Fibroblast of the aortic adventitia (primary cell): Measurements from ENCODE around the gene UBR1. TPM values are rescaled to one million over a fixed set of nuclear protein-coding genes. Genes with fewer than 3 reads are reported as not detected.

Experiments
- DNase-seq: peaks from one replicate; pipeline ENCODE4 v3.0.0-alpha.2; 2010; ENCODE audit warnings: low read depth
- H3K4me3 ChIP-seq: 2 replicates; pipeline ENCODE4 v1.5.1; 2011; ENCODE audit warnings: low read depth, mild to moderate bottlenecking, control low read depth, low read length, moderate library complexity
- CTCF ChIP-seq: IDR thresholded peaks from 2 replicates; pipeline ENCODE4 v1.5.1; 2011; ENCODE audit warnings: mild to moderate bottlenecking, low read length, control low read depth, inconsistent platforms; ENCODE audit not compliant: insufficient read depth
- total RNA-seq: library from RNA; depleted of rRNA; stranded (reverse); fragments of >200 nt; gene quantifications from 2 replicates; pipeline ENCODE4 v1.2.3, GENCODE V29; 2012; ENCODE audit warnings: low replicate concordance

Gene UBR1
- total RNA-seq, 1 donor = 38.1 TPM

DNA sequence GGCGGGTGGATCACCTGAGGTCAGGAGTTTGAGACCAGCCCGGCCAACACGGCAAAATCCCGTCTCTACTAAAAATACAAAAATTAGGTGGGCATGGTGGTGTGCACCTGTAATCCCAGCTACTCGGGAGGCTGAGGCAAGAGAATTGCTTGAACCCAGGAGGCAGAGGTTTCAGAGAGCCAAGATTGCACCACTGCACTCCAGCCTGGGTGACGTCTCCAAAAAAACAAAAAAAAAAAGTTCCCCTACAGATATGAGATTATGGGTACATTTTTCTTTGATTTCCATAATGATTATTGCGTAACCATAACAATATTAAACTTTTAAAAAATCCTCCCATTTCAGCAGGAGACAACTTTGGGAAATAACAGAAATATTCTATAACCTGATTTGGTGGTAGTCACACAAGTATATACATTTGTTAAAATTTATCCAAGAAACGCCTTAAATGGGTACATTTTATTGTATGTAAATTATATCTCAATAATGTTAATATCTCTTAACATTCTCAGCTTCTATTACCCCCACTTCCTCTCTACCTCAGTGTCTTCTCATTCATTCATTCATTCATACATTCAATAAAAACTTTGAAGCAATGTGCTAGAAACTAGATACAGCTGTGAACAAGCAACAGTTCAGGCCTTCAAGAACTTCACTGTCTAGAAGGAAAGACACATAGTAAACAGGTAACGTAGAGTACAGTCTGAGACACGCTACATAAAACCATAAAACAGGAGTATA, 6.6 kb downstream of the UBR1 start:
- TF ChIP-seq CTCF = no peak
- DNase-seq = no peak
- no peak overlapping the region for H3K4me3 ChIP-seq

DNA sequence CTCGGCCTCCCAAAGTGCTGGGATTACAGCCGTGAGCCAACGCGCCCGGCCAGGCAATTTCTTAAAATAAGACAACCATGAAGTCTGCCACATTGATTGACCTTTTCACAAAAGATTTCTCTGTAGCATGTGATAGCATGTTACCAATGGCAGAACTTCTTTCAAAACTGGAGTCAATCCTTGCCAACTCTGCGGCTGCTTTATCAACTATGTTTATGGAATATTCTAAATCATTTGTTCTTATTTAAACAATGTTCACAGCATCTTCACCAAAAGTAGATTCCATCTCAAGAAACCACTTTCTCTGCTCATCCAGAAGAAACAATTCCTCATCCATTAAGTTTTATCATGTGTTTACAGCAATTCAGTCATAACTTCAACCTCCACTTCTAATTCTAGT, 9.4 kb downstream of the UBR1 start:
- no peak for TF ChIP-seq CTCF
- DNase-seq = no peak
- H3K4me3 ChIP-seq = no peak overlapping the region

DNA sequence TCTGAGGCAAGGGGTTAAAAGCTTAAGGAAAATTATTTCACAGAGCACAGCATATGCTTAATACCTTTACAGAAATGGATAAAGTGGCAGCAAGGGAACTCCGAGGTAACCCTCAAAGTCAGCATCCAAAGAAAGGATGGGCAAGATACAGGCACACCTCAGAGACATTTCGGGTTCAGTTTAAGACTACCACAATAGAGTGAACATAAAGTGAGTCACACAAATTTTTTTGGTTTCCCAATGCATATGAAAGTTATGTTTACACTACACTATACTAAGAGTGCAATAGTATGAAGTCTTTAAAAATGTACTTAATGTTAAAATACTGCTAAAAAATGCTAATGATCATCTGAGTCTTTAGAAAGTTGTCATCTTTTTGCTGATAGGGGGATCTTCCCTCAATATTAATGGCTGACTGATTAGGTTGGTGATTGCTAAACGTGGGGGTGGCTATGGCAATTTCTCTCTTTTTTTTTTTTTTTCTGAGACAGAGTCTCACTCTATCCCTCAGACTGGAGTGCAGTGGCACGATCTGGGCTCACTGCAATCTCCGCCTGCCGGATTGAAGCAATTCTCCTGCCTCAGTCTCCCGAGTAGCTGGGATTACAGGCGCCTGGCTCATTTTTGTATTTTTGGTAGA, 10.0 kb downstream of the UBR1 start:
- no peak for DNase-seq
- TF ChIP-seq CTCF = no peak
- H3K4me3 ChIP-seq = no peak overlapping the region

DNA sequence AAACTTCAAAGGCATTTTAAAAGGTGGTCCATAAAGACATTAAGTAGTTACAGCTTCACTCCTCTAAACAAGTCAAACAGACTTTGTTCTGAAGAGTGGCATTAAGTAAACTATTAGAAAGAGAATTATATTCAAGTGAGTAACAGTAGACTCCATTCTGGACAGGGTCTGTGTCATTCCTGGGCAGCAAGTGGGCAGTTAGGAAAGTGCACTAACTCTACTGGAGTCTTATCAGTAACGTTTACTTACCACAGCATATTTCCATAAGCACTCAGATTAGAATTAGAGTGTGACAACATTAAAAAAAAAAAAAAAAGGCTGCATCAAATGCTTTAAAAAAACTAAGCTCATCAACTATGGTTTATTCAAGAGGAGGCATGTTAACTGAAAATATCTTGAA, 10.6 kb downstream of the UBR1 start:
- TF ChIP-seq CTCF = no peak
- no peak overlapping the region for H3K4me3 ChIP-seq
- DNase-seq = peak; percentile 73

DNA sequence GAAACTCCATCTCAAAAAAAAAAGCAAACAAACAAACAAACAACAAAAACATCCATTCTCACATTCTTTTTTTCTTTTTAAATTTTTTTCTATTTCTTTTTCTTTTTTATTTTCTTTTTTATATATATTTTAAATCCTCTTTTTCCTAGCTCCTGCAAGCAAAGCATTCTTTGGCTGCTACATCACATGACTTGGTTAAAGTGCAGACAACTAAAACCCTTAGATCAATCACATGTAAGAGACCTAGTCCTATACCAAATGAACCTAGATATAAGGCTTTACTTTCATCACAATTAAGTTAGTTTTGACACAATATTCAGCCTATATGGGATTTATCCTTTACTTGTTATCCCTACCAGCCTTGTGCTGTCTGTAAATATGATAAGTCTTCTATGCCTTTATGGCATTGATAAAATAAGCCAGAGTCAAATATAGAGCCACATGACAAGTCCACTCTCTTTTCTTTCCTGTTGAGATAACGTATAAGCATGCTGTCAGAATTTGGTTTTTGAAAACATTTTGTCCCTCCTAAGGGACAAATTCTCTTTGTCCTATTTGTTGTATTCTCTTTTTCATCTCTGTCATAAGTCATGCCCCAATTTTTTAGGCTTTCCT, 11.3 kb downstream of the UBR1 start:
- H3K4me3 ChIP-seq = no peak overlapping the region
- no peak for DNase-seq
- TF ChIP-seq CTCF = no peak

DNA sequence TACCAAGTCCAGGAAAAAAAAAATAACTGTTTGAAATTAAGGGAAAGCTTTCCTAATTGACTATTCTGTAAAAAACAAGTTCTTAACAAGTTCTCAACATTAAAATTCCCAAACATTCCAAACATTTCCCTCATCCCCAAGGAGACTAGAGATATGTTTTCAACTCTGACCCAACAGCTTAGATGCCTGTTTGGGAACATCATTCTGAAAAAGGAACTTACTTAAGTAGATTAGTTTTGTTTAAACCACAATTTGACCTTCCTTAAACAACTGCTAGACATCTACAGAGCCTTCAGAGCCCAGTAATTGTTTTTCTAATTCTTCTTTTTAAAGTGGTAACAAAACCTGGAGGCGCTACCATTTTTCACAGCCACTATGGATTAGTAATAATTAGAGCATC, 12.8 kb downstream of the UBR1 start:
- peak; percentile 46 for DNase-seq
- no peak for TF ChIP-seq CTCF
- H3K4me3 ChIP-seq = no peak overlapping the region
